GM21619 (cell line): ENCODE data around the gene NEK11.
A peak's percentile ranks its signal among the peaks of the same experiment; 100 is the strongest.

ENCODE experiments used
- ATAC-seq: cut with Tn5 transposase; IDR thresholded peaks from one replicate; pipeline ENCODE4 v1.9.1; 2021; ENCODE audit not compliant: unreplicated experiment

The NEK11 gene, protein sequence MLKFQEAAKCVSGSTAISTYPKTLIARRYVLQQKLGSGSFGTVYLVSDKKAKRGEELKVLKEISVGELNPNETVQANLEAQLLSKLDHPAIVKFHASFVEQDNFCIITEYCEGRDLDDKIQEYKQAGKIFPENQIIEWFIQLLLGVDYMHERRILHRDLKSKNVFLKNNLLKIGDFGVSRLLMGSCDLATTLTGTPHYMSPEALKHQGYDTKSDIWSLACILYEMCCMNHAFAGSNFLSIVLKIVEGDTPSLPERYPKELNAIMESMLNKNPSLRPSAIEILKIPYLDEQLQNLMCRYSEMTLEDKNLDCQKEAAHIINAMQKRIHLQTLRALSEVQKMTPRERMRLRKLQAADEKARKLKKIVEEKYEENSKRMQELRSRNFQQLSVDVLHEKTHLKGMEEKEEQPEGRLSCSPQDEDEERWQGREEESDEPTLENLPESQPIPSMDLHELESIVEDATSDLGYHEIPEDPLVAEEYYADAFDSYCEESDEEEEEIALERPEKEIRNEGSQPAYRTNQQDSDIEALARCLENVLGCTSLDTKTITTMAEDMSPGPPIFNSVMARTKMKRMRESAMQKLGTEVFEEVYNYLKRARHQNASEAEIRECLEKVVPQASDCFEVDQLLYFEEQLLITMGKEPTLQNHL

DNA sequence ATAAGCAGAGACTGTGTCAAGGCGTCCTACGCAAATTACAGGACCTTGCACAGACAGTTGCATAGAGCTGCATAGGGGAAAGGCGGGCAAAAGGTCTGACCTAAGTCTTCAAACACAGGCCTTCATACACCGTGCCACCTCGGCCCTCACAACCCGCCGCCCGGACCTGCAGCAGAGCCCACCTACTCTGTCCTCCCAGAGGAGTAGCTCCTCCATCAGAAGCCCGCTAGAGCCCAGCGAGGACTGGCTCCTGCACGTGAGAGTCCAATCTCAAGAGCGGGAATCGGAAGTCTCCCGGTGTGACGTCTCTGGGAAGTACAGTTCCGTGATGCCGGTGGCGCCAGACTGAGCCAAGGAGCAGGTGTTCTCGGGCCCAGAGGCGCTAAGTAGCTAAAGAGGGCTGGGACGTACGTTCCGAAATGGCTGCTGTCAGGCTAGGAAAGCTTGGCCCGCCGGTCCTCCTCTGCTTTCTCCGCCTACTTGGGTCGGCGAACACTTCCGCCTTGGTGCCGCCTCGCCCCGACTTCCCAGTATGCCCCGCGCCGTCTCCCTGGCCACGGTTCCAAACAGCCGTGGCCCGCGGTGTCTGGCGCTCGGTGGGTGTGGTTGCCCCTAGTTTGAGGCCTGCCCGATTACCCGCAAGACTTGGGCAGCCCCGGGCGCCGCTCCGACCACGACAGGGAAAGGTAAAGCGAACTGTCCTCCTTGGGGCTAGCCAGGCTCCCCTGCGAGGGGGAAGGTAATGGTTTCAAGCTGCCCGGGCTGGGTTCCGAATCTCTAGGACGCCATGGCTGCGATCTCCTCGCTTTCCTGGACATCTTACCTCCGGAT, at the start of gene NEK11, which contains the start of gene ASTE1:
TSS of gene NEK11 (plus strand) at position 557 of the 831 bp plus-strand sequence. CDS start 2,832 bp downstream, outside the sequence.
TSS of gene ASTE1 (minus strand) at position 505 of the 831 bp plus-strand sequence. CDS start 1,519 bp downstream, outside the sequence.
- peak; percentile 98 for ATAC-seq

DNA sequence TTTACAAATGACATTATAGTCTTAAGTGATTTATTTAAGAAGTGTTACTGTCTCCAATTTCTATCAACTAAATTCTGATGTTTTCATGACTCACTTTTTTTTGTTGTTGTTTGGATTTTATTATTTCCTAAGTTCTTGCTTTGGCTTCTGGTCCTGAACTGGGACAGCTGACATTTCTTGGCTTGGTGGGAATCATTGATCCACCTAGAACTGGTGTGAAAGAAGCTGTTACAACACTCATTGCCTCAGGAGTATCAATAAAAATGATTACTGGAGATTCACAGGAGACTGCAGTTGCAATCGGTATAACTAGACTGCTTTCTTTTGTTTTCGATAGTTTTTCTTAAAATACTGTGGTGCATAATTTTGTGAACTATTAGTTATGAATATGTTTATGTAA, 47.6 kb upstream of the NEK11 start:
- no peak for ATAC-seq

DNA sequence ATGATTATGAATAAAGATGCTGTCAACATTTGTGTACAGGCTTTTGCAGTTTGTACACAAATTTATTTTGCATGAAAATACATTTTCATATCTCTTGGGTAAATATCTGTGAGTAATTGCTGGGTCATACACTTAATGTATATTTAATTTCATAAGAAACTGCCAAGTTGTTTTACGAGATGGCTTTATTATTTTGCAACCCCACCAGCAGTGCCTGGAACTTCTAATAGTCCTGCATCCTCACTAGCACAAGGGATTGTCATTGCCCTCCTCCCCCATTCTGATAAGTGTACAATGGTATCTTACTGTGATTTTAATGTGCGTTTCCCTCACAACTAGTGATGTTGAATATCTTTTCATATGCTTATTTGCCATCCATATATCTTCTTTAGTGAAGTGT, 45.2 kb upstream of the NEK11 start:
- no peak for ATAC-seq

DNA sequence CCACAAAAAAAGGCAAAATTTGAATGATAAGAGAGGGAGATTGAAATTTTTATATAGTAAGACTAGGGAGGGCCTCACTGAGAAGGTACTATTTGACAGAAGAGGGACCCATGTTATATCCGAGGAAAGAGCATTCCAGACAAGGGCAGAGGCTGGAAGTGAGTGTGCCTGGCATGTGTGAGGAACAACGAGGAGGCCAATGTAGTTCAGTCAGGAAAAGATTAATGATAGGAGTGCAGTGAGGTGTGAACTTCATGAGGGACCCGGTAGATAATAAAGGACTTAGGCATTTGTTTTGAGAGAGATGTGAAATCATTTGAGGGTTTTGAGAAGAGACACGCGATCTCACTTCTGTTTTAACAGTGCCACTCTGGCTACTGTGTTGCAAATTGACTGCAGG, 36.4 kb upstream of the NEK11 start:
- no peak for ATAC-seq

DNA sequence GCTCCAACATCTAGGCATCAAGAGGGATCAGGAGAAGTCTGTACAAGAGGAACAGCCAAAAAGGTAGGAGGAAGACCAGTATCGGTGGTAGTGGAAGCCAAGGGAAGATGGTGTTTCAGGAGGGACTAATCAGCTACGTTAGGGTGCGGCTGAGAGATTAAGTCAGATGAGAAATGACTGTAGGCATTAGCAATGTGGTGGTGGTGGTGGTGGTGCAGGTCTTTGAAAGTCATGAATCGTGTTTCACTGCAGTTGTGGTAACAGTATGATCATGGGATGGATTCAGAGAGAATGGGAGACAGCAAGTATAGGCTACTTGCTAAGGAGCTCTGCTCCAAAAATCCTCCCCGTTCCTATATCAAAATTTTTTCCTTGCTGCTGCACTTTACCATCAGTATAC, 35.6 kb upstream of the NEK11 start:
- ATAC-seq = no peak

DNA sequence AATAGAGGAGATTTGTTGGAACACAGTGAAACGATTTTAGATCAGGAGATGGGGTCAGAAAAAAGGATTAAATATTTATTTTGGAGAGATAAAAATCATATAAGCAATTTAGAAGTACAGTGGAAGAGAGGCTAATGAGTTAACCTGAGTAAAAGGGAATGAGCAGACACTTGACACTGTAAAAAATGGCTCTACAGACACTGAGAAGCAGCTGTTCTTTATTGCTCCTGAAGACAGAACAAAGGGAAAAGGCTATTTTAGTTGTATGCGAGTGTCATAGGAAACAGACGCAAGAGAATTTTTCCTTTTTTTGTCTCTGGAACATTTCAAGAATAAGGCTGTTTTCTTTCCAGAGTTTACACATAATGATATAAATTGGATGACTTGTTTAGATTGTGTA, 34.3 kb upstream of the NEK11 start:
- no peak for ATAC-seq

DNA sequence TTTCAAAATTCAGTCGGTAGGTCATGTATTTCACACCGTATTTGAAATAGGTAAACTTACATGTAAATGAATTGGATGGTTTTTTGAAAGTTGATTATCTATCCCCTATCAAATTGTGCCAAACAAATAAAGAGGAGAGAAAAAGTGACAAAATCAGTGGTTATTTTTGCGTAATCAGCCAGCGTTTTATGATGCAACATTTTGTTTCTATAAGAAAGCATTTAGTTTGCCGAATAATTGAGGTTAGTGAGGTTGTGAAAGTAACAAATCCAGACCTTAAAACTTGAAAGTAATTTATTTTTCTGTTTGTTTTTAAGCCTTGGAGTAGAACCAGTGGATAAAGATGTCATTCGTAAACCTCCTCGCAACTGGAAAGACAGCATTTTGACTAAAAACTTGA, 29.4 kb upstream of the NEK11 start:
- no peak for ATAC-seq

DNA sequence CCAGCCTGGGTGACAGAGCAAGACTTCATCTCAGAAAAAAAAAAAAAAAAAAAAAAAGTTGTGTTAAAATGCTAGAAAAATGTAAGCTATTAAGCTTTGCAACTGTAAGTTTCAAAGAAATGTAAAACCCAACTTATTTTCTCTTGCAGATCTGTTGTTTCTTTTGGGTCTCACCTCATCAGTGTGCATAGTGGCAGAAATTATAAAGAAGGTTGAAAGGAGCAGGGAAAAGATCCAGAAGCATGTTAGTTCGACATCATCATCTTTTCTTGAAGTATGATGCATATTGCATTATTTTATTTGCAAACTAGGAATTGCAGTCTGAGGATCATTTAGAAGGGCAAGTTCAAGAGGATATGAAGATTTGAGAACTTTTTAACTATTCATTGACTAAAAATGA, 25.6 kb upstream of the NEK11 start:
- no peak for ATAC-seq

DNA sequence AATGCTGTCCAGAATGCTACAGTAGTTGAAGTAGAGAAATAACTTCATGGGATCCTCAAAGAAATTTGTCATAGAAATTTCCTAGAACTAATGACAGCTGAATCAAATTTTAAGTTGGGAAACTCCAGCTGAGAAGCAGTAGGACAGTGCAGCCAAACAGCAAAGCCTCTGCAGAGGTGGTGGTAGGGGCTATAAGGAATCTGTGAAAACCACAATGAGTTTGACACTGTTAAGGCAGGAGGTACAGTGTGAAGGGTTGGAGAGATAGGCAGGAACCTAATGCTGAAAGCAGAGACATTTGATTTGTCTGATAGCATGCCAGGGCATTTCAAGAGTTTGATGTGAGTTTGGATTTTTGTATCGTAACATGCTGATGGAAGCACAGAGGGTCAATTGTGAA, 22.1 kb upstream of the NEK11 start:
- no peak for ATAC-seq

DNA sequence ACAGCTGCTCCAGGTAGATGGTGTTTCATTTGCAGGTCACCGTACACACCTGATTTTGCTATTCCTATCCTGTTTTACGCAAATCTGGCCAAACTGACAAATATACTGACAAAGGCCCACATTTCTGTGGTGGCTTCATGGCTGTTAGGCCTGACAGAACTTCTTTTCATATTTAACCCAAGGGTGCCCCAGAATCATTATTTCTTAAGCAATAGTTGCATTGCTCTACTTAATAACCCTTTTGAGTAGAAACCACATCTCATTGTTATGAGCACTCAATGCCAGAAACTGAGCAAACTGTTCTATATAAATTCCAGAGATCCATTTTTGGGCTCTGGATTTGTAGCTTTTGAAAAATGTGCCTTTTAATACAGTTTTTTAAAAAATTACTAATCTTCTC, 19.4 kb upstream of the NEK11 start:
- no peak for ATAC-seq

DNA sequence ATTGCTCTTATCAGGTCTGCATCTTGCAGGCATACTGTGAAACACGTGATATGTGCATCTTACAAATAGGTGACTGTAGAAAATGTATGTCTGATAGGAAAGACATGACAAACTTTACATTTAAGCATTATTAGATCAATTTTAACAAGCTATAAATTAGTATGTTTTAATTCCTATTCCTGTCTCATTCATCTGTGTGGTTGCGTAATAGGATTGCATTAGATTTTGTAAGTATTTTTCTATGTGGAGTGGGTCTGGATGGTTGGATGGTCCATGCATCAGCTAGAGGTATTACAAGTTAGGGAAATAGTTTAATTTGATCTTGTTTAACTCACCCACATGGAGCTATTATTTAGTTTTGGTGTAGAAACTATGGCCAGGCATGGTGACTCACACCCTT, 18.9 kb upstream of the NEK11 start:
- ATAC-seq = no peak

DNA sequence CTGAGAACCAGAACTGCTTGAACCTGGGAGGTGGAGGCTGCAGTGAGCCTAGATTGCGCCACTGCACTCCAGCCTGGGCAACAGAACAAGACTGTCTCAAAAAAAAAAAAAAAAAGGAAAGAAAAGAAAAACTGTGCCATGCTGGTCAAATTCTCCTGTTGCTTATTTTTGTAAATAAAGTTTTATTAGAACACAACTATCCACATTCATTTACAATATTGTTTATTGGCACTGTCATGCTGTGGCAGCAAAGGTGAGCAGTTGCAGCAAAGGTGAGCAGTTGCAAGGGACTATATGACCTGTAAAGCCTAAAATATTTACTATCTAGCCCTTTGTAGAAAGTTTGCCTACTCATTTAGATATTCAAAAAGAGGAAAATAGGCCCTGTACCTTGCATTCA, 18.4 kb upstream of the NEK11 start:
- ATAC-seq = no peak

DNA sequence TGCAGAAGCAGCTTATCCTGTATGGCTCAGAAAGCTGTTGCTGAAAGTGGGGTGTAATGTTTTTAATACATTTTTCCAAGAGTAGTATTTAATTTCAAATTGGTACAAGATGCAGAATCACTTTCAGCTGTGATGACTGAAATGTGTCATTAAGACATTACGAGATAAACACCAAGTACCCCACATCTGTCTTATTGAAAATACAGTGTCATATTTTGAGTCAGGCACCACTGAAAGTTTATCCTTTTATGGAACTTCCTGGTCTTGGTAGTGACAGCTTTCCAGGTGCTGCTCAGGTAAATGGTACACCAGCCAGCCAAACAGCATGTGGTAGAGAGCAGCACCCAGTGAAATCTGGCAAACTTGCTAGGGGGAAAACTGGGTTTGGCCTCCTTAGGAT, 17.0 kb upstream of the NEK11 start:
- ATAC-seq = no peak

DNA sequence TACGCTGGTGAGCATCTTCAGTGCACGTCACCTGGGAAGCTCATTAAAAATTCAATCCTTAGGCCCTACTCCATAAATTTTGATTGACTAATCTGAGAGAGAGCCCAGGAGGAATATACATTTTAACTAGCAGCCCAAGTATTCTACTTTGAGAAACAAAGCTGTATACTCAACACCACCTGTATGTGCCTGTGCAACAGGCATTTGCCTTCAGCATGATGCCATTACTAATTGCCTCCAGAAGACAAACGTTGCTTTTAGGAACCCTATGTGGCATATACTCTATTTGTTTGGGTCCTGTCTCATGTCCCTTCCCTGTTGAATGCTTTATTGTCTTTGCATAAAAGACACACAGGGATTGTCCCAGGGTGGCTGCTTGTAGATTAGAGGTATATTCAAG, 7.7 kb upstream of the NEK11 start:
- no peak for ATAC-seq

DNA sequence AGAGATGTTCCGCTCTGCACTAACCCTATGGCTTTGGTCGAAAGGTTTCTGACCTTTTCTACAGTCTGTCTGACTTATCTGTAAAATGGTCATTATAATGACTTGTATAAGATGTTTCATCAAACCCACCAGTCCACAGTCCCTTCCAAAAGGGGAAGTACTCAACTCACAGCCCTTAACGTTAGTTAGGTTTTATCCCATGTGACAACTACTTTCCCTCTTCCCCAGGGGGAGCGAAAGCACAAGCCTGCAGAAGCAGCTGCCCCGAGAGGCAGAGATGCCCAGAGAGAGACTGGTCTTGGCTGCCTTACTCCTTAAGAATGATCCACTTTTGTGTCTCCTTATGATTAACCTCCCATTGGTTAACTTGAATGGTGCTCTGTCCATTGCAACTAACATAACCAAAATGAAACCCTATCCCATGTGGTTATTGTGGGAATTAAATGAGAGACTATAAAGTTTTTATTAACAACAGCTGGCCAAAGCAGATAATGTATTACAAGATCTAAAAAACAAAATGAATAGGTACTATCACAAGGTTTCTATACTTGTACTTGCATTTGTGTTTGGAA, 6.5 kb upstream of the NEK11 start:
- ATAC-seq = no peak

DNA sequence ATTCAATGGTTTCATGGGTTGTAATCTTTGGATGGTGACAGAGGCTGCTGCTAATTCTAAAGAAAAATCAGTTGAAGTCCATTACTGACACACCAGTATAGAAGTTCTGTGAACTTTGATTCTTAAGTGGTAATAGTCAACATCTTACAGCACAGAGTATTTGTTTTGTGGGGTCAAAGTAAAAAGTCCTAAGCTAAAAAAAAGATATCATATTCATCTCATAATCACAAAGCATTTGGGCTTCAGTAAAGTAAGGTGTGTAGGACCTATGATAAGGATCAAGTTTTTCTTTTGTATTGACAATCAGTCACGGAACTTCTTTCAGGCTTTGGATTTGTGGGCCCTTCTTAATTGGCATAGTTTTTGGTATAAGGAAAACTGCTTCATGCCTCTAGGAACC, 1.1 kb upstream of the NEK11 start:
- ATAC-seq = no peak

DNA sequence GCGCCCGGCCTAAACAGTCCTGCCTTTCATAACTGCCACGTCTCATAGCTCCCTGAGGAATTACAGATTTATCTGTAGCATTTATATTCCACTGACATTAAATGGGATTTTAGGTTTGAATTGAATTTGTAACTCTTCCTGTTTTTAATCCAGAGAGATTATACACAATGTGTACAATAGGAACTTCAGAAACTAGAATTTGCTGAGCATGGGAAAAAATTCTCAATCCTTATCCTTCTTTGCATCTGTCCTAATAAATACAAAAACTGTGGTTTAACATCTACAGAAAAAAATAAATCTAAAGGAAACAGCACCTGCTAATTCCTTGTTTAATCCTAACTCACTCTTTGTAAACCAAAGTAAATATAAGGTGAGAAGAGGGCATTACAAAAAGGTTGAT, 2.2 kb downstream of the NEK11 start:
- no peak for ATAC-seq

DNA sequence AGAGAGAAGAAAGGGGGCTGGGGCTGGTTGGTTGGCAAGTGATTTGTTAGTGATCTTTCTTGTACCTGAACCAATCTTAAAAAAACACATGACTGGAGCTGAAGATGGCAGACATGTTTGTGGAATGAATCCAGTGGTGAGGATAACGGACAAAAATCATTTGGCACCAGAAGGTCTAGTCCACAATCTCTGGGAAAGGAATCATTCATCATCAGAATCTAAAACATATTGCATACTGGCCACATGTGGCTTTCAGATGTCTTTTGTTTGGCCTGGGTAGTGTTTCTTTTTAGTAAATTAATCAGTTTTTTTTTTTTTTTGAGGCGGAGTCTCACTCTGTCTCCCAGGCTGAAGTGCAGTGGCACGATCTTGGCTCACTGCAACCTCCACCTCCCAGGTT, 5.0 kb downstream of the NEK11 start:
- no peak for ATAC-seq

DNA sequence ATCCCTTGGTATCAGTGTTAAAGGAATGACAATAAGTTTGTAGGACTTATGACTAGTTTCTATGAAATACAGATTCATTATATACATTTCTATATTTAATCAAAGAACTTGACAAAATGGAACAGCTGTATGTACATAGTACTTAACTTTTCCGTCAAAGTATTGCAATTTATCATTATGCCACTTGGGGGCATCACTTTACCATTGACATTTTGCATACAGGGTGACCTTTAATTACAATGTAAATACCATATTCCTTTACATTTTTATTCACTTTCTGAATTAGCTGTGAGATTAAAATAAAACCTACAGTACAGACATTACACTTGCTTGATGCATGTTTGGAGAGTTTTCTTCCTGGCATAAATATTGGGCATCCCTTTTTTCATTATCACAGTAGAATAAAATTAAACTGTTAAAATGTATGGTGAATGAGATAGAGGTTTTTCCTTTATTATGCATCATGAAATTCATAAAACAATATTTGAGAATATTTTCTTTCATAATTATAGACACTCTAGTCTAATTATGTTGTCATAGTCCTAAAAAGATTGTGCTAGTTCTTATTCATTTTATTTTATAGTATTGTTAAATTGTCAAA, 6.9 kb downstream of the NEK11 start:
- no peak for ATAC-seq

DNA sequence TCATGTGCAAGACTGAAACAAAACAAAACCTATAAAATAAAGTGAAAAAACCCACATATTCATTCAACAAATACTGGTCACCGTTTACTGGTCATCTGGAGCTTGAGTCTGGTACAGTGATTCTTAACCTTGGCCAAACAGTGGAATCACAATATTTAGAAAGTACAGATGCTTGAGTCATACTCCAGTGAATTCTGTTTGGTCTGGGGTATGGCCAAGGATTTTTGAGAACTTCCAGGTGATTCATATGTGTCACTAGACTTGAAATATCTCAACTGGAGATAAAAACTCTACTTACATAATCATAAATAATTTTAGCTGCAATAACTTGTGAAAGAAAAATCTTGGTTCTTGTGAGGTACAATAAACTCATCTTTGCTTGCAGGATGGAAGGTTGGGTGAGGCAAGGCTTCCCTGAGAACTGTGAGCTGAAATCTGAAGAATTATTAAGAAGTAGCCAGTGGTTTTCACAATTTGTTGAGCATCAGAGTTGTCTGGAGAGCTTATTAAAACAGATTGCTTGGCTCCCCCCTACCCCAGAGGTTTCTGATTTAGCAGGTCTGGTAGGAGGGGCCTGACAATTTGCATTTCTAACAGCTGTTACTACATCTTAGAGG, 9.6 kb downstream of the NEK11 start:
- no peak for ATAC-seq

DNA sequence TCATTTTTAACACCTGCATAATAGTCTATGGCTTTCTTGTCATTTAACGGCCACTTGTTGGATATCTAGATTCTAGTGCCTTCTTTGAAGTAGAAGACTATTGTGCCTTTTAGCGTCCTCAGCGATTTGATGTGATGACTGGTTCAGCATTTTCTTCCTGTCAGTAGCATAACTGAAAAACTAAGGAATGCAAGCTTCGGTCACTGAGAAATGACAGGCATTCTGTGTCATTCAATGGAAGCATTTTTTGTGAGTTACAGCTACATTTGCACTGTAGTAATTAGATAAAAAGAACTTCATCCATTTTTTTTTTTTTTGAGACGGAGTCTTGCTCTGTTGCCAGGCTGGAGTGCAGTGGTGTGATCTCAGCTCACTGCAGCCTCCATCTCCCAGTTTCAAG, 10.3 kb downstream of the NEK11 start:
- no peak for ATAC-seq
